ENCODE data around the gene ZBTB45. TPM values are rescaled to one million over a fixed set of nuclear protein-coding genes. Genes with fewer than 3 reads are reported as not detected.

Gene ZBTB45
- total and polyA plus RNA-seq, 10 of the 15 experiments (the other 5 are each of a cell fraction or from before 2014, with no cell fraction given), result 0.29 to 17.2 (median 4.2) TPM

- Histone ChIP-seq H3K9me3 (replicated peaks; ENCODE audit: control insufficient read depth, insufficient read depth, low read length) (no peaks in the 10 kb centered on the region), H3K36me3 (ENCODE audit: control insufficient read depth in 2 of 2, insufficient read depth in 2 of 2, low read length in 1 of 2) (peaks cover 0 to 8% of the 10 kb centered on the region in 2 experiments; a peak in 3 of 4 replicates), H3K27me3 (replicated peaks in 1 of 2; ENCODE audit: control insufficient read depth in 2 of 2, insufficient read depth in 2 of 2, low read length in 1 of 2) (no peaks in the 10 kb centered on the region), H3K4me3 (peak overlapping the region; percentile 72), H2AFZ (ENCODE audit: control insufficient read depth, low read depth, low read length) (peak overlapping the region; percentile 31), H3K27ac (ENCODE audit: control insufficient read depth, insufficient read depth) (peak overlapping the region; percentile 91), H4K20me1 (ENCODE audit: control insufficient read depth, insufficient read depth) (no peaks in the 10 kb centered on the region), H3K4me2 (ENCODE audit: control insufficient read depth, insufficient read depth) (peak overlapping the region; percentile 96), H3K9ac (ENCODE audit: control insufficient read depth, insufficient read depth, low read length) (peak overlapping the region; percentile 89), H3K4me1 (ENCODE audit: control insufficient read depth, insufficient read depth, low read length) (peaks cover 23% of the 10 kb centered on the region), H3K79me2 (ENCODE audit: control insufficient read depth, insufficient read depth, low read length) (peaks cover 36% of the 10 kb centered on the region)
- no TSS peak for BruUV-seq (replicated peaks)
- RAD21 ChIA-PET (ENCODE audit: unreplicated experiment), result interaction anchor here (0.8 to 1.6 kb wide), 3 partner anchors 15 to 65 kb away, joined by 4 to 16 read pairs (median 6); no protein-coding TSS in a partner anchor
- POLR2A ChIA-PET, result interaction anchor here (0.6 to 1.9 kb wide), 9 partner anchors 21 to 71 kb away, joined by 3 to 14 read pairs (median 4); partner anchors contain the start of genes CHMP2A and TRIM28
- WGBS (ENCODE audit: insufficient coverage, insufficient replicate concordance, low lambda C conversion rate, missing lambda C conversion rate), result 10% methylated on average over 63 of the region's 66 CpGs
- intact Hi-C loops (cut with micrococcal nuclease; ENCODE audit: unreplicated experiment), result loop anchor here (2.0 kb wide), 1 partner anchor 45 kb away; the partner anchor contains the start of gene UBE2M
- in situ Hi-C loops (cut with MboI), result no loop called here
- SMC1A ChIA-PET (ENCODE audit: uncharacterized antibody, unreplicated experiment), result interaction anchor here (0.8 to 1.2 kb wide), 5 partner anchors 23 to 1049 kb away, joined by 3 to 4 read pairs (median 3); no protein-coding TSS in a partner anchor
- FAIRE-seq (peak; percentile 97), ATAC-seq (peak; percentile 95), DNase-seq (ENCODE audit: low read depth, low spot score) (peak; percentile 85)
- CTCF ChIA-PET, result interaction anchor here (0.6 to 2.0 kb wide), 13 partner anchors 13 to 652 kb away, joined by 3 to 22 read pairs (median 4); partner anchors contain the start of genes CHMP2A, MZF1 and TRIM28
- peak; percentile 57; the same call in 1 of the 2 replicates for TF ChIP-seq NBN (IDR thresholded peaks at IDR 0.05)
- peak; percentile 78; the same call in 1 of the 2 replicates for TF ChIP-seq MAX (IDR thresholded peaks at IDR 0.05; ENCODE audit: low read depth, low read length)
- TF ChIP-seq SMAD1 (IDR thresholded peaks at IDR 0.05; ENCODE audit: low read depth, partially characterized antibody), result no peak
- TF ChIP-seq ZNF24 (IDR thresholded peaks at IDR 0.05), result 0 out of 2 replicates have a peak, but pooled peaks have one; percentile 51
- TF ChIP-seq SPI1 (IDR thresholded peaks at IDR 0.05; ENCODE audit: borderline replicate concordance, insufficient read depth, low read depth, low read length), result no peak
- TF ChIP-seq LARP7 (IDR thresholded peaks at IDR 0.05), result peak; percentile 98
- TF ChIP-seq ZZZ3 (IDR thresholded peaks at IDR 0.05; ENCODE audit: control insufficient read depth, insufficient read length, low read depth), result no peak
- no peak for TF ChIP-seq ZNF622 (IDR thresholded peaks at IDR 0.05)
- TF ChIP-seq ZBTB40 (IDR thresholded peaks at IDR 0.05; ENCODE audit: borderline replicate concordance), result no peak
- TF ChIP-seq CBX3 (IDR thresholded peaks at IDR 0.05; ENCODE audit: borderline replicate concordance, low read depth), result no peak
- peak; percentile 55; the same call in 1 of the 2 replicates for TF ChIP-seq ELK1 (IDR thresholded peaks at IDR 0.05; ENCODE audit: low read depth, low read length)
- TF ChIP-seq SKIL (IDR thresholded peaks at IDR 0.05; ENCODE audit: low read depth, poor library complexity, severe bottlenecking), result no peak
- peak; percentile 63 to 84; a peak in 3 of 4 replicates for TF ChIP-seq BHLHE40 (IDR thresholded peaks at IDR 0.05; ENCODE audit: borderline replicate concordance in 1 of 2, low read depth in 2 of 2, low read length in 1 of 2)
- TF ChIP-seq CREB1 (IDR thresholded peaks at IDR 0.05; ENCODE audit: low read depth), result no peak; the same call in 1 of the 2 replicates
These were observed 5.7 kb downstream of the ZBTB45 start for GRCh38 chr19:58513694-58514563.

Data from GM12878 (cell line).